H1 (cell line): ENCODE data around the gene SNX25. TPM values are rescaled to one million over a fixed set of nuclear protein-coding genes. Genes with fewer than 3 reads are reported as not detected.

Experiments used
- CTCF ChIA-PET: fragments of 300-600 bp; sonication (Branson Sonifier 250); formaldehyde crosslinking; loops from one replicate; lab custom pipeline; 2021; ENCODE audit not compliant: partially characterized antibody; lab: Charles Lee
- POLR2A ChIA-PET: fragments of 300-600 bp; sonication (Branson Sonifier 250); formaldehyde crosslinking; loops from one replicate; lab custom pipeline; 2021; ENCODE audit warnings: inconsistent platforms; ENCODE audit not compliant: partially characterized antibody; lab: Charles Lee
- DNase-seq, 2 experiments: peaks; one replicate each; pipeline versions ENCODE4 v3.0.0 to v3.0.0-alpha.2; 2010 to 2022; ENCODE audit warnings: low spot score in 2 of 2, low read depth in 1 of 2, mixed read lengths in 1 of 2
- FAIRE-seq: peaks from 2 replicates; lab custom pipeline; 2011; peaks lifted over from hg19 to GRCh38; lab: Jason Lieb, UNC
- H2AFZ ChIP-seq: 2 replicates; pipeline ENCODE4 v1.8.1; 2012; ENCODE audit warnings: low read length, inconsistent platforms
- H2AK5ac ChIP-seq: 2 replicates; pipeline ENCODE4 v1.6.1; 2013; ENCODE audit warnings: low read depth, low read length
- H2BK120ac ChIP-seq: replicated peaks from 2 replicates; pipeline ENCODE3; 2013; ENCODE audit warnings: low read depth, low read length, inconsistent platforms
- H2BK12ac ChIP-seq: 2 replicates; pipeline ENCODE4 v1.6.1; 2013; ENCODE audit warnings: low read depth, low read length
- H2BK15ac ChIP-seq: 2 replicates; pipeline ENCODE4 v1.6.1; 2013; ENCODE audit warnings: low read length
- H2BK20ac ChIP-seq: 2 replicates; pipeline ENCODE4 v1.6.1; 2013; ENCODE audit warnings: low read length
- H2BK5ac ChIP-seq: 2 replicates; pipeline ENCODE4 v1.6.1; 2013; ENCODE audit warnings: low read depth, low read length
- H3K14ac ChIP-seq: 2 replicates; pipeline ENCODE4 v1.6.1; 2013; ENCODE audit warnings: inconsistent platforms; ENCODE audit not compliant: insufficient read length
- H3K18ac ChIP-seq: 2 replicates; pipeline ENCODE4 v1.6.1; 2013; ENCODE audit warnings: low read length; ENCODE audit errors: extremely low read depth
- H3K23ac ChIP-seq: 2 replicates; pipeline ENCODE4 v1.6.1; 2013; ENCODE audit warnings: inconsistent platforms; ENCODE audit not compliant: insufficient read length
- H3K23me2 ChIP-seq: 2 replicates; pipeline ENCODE4 v1.6.1; 2013; ENCODE audit warnings: low read depth, low read length
- H3K27ac ChIP-seq: 2 replicates; pipeline ENCODE4 v1.6.1; 2011; ENCODE audit warnings: low read depth, low read length, inconsistent platforms
- H3K27me3 ChIP-seq, 4 experiments: replicated peaks in 1 of 4; 1 replicate in 1 of 4; 2 replicates in 3 of 4; pipeline versions ENCODE4 v1.6.1 to v1.8.1; 2011 to 2013; ENCODE audit warnings: low read length in 3 of 4, mild to moderate bottlenecking in 3 of 4, inconsistent platforms in 2 of 4, mixed read lengths in 2 of 4, moderate library complexity in 1 of 4; ENCODE audit not compliant: control insufficient read depth in 3 of 4, insufficient read depth in 3 of 4; ENCODE audit errors: extremely low read depth in 1 of 4
- H3K36me3 ChIP-seq, 4 experiments: 2 replicates each; pipeline versions ENCODE4 v1.6.1 to v1.8.1; 2011 to 2013; ENCODE audit warnings: mild to moderate bottlenecking in 4 of 4, low read length in 3 of 4, moderate library complexity in 2 of 4, control low read depth in 1 of 4, inconsistent platforms in 1 of 4; ENCODE audit not compliant: insufficient read depth in 4 of 4, control insufficient read depth in 2 of 4
- H3K4ac ChIP-seq: replicated peaks from 2 replicates; pipeline ENCODE3; 2013; ENCODE audit warnings: low read length, low read depth, mixed read lengths, inconsistent platforms; ENCODE audit not compliant: insufficient read length
- H3K4me1 ChIP-seq, 4 experiments: replicated peaks in 1 of 4; 1 replicate in 1 of 4; 2 replicates in 3 of 4; pipeline versions ENCODE4 v1.6.1 to v1.8.1; 2011 to 2013; ENCODE audit warnings: low read length in 3 of 4, inconsistent platforms in 2 of 4, mixed read lengths in 1 of 4; ENCODE audit not compliant: insufficient read depth in 4 of 4, control insufficient read depth in 3 of 4
- H3K4me2 ChIP-seq, 2 experiments: 2 replicates each; pipeline versions ENCODE4 v1.6.1 to v1.8.1; 2011 to 2013; ENCODE audit warnings: low read depth in 2 of 2, low read length in 2 of 2, control low read depth in 1 of 2, inconsistent platforms in 1 of 2, mild to moderate bottlenecking in 1 of 2; ENCODE audit not compliant: insufficient read depth in 1 of 2
- H3K4me3 ChIP-seq, 4 experiments: fragments of 200-600, 300-600 bp in 1 of 4; sonication (generic), shearing (Covaris generic), sonication (Bioruptor Twin) in 1 of 4; 2 replicates each; pipeline versions ENCODE4 v1.5.1 to v1.8.1; 2011 to 2016; ENCODE audit warnings: low read length in 4 of 4, low read depth in 3 of 4, control low read depth in 2 of 4, inconsistent platforms in 2 of 4, mild to moderate bottlenecking in 2 of 4, mixed read lengths in 1 of 4, moderate library complexity in 1 of 4; ENCODE audit not compliant: insufficient read depth in 2 of 4; ENCODE audit errors: extremely low read depth in 1 of 4
- H3K56ac ChIP-seq: replicated peaks from 2 replicates; pipeline ENCODE3; 2013; ENCODE audit warnings: low read depth, mild to moderate bottlenecking, mixed read lengths, low read length, inconsistent platforms; ENCODE audit not compliant: insufficient read length
- H3K79me1 ChIP-seq: 2 replicates; pipeline ENCODE4 v1.6.1; 2013; ENCODE audit warnings: low read depth, low read length, control low read depth
- H3K79me2 ChIP-seq, 2 experiments: 2 replicates each; pipeline versions ENCODE4 v1.6.1 to v1.8.1; 2012 to 2013; ENCODE audit warnings: low read length in 2 of 2, mild to moderate bottlenecking in 2 of 2, inconsistent platforms in 1 of 2; ENCODE audit not compliant: insufficient read depth in 2 of 2, control insufficient read depth in 1 of 2
- H3K9ac ChIP-seq, 4 experiments: replicated peaks in 1 of 4; 1 replicate in 1 of 4; 2 replicates in 3 of 4; pipeline versions ENCODE4 v1.6.1 to v1.8.1; 2011 to 2013; ENCODE audit warnings: low read depth in 3 of 4, low read length in 3 of 4, control low read depth in 2 of 4, mild to moderate bottlenecking in 2 of 4, moderate library complexity in 2 of 4, inconsistent platforms in 1 of 4; ENCODE audit errors: extremely low read depth in 1 of 4
- H3K9me3 ChIP-seq, 2 experiments: 2 replicates each; pipeline versions ENCODE4 v1.6.1 to v1.8.1; 2012 to 2013; ENCODE audit warnings: mild to moderate bottlenecking in 2 of 2, moderate library complexity in 2 of 2, control low read depth in 1 of 2, inconsistent platforms in 1 of 2, low read depth in 1 of 2, low read length in 1 of 2, mixed read lengths in 1 of 2; ENCODE audit not compliant: insufficient read depth in 2 of 2
- H4K20me1 ChIP-seq, 2 experiments: replicated peaks in 1 of 2; 2 replicates each; pipeline versions ENCODE3 to v1.8.1; 2011 to 2013; ENCODE audit warnings: inconsistent platforms in 2 of 2, low read length in 2 of 2, mild to moderate bottlenecking in 1 of 2; ENCODE audit not compliant: insufficient read depth in 2 of 2, control insufficient read depth in 1 of 2
- H4K5ac ChIP-seq: 2 replicates; pipeline ENCODE4 v1.6.1; 2013; ENCODE audit warnings: low read length, low read depth, mixed read lengths, inconsistent platforms; ENCODE audit not compliant: insufficient read length
- H4K8ac ChIP-seq: 2 replicates; pipeline ENCODE4 v1.8.0; 2013; ENCODE audit warnings: mild to moderate bottlenecking, moderate library complexity, low read length, inconsistent platforms; ENCODE audit not compliant: insufficient read depth; ENCODE audit errors: extremely low read depth
- H4K91ac ChIP-seq: replicated peaks from 2 replicates; pipeline ENCODE3; 2013; ENCODE audit warnings: low read length, mixed read lengths, inconsistent platforms; ENCODE audit not compliant: insufficient read length
- polyA plus RNA-seq, 7 experiments: library from polyadenylated mRNA; depleted of rRNA in 3 of 7; stranded (reverse) in 5 of 7; unstranded in 2 of 7; fragments of >200 nt in 5 of 7; fragments of 200-250 nt in 2 of 7; gene quantifications; 1 replicate in 5 of 7; 2 replicates in 1 of 7; 4 replicates in 1 of 7; pipeline versions ENCODE4 v1.2.1 to v1.2.3, GENCODE V29; 2011 to 2013; ENCODE audit warnings: missing spikeins in 2 of 7, mixed read lengths in 2 of 7
- total RNA-seq: library from RNA; stranded (reverse); fragmentation: NEBNext Ultra II Directional; extraction: Animal tissue kit (Norgen Biotek cat#: 25700); gene quantifications from 2 replicates; pipeline ENCODE4 v1.2.1, GENCODE V29; 2021
- TF ChIP-seq, protein P1 (sequence below): fragments of 300-600 bp; sonication (generic); IDR thresholded peaks from 2 replicates; pipeline ENCODE4 v1.7.1; 2012; ENCODE audit warnings: low read length, moderate library complexity, mild to moderate bottlenecking, inconsistent platforms; ENCODE audit not compliant: insufficient replicate concordance

The SNX25 gene
- total and polyA plus RNA-seq, 2 of the 8 experiments (the other 6 are each of a cell fraction or from before 2014, with no cell fraction given), result 5.4 to 19.9 TPM

DNA sequence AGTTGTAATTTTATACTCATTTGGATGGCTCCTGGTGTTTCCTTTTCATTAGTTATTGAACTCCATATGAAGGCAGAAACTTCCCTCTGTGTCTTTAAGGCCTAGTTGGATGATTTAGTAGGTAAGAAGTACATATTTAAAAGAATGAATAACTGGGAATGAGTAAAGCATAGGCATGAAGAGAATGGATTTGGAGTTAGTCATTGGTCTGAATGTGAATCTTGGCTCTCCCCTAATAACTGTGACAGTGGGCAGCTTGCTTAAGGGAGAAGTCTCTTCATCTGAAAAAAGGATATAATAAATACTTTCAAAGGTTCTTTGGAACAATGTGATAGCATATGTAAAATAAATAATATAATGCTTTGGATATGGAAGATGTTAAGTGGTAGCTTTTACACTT, 13.2 kb downstream of the SNX25 start:
- H3K4ac ChIP-seq, result no peak overlapping the region
- CTCF ChIA-PET, result no interaction called here
- H2AK5ac ChIP-seq, result no peak overlapping the region
- FAIRE-seq (no peak), DNase-seq (no peak)
- H3K4me1 ChIP-seq, result peaks cover 0 to 3% (median 1%) of the 10 kb centered on the region in 4 experiments; a peak in 4 of 7 replicates
- no peak overlapping the region for H4K91ac ChIP-seq
- no peak overlapping the region for H4K5ac ChIP-seq
- H3K9ac ChIP-seq, result no peak overlapping the region
- H3K23ac ChIP-seq, result no peak overlapping the region
- H3K79me1 ChIP-seq, result peaks cover 5% of the 10 kb centered on the region
- no peak overlapping the region for H2AFZ ChIP-seq
- POLR2A ChIA-PET, result no interaction called here
- H2BK15ac ChIP-seq, result no peak overlapping the region
- H2BK120ac ChIP-seq, result no peak overlapping the region
- no peak overlapping the region for H3K14ac ChIP-seq
- no peak overlapping the region for H2BK20ac ChIP-seq
- no peaks in the 10 kb centered on the region for H3K9me3 ChIP-seq
- H2BK5ac ChIP-seq, result no peak overlapping the region
- H4K20me1 ChIP-seq, result peaks cover 5 to 7% of the 10 kb centered on the region in 2 experiments
- no peak overlapping the region for H2BK12ac ChIP-seq
- H3K18ac ChIP-seq, result no peak overlapping the region
- H3K79me2 ChIP-seq, result peaks cover 2 to 44% of the 10 kb centered on the region in 2 experiments; a peak in 3 of 4 replicates
- H3K27ac ChIP-seq, result no peak overlapping the region
- no peak overlapping the region for H3K56ac ChIP-seq
- no peak overlapping the region for H4K8ac ChIP-seq
- H3K27me3 ChIP-seq, result no peaks in the 10 kb centered on the region
- no peaks in the 10 kb centered on the region for H3K36me3 ChIP-seq
- H3K4me2 ChIP-seq, result no peak overlapping the region
- no peaks in the 10 kb centered on the region for H3K23me2 ChIP-seq
- no peak overlapping the region for H3K4me3 ChIP-seq
- TF ChIP-seq, protein P1, sequence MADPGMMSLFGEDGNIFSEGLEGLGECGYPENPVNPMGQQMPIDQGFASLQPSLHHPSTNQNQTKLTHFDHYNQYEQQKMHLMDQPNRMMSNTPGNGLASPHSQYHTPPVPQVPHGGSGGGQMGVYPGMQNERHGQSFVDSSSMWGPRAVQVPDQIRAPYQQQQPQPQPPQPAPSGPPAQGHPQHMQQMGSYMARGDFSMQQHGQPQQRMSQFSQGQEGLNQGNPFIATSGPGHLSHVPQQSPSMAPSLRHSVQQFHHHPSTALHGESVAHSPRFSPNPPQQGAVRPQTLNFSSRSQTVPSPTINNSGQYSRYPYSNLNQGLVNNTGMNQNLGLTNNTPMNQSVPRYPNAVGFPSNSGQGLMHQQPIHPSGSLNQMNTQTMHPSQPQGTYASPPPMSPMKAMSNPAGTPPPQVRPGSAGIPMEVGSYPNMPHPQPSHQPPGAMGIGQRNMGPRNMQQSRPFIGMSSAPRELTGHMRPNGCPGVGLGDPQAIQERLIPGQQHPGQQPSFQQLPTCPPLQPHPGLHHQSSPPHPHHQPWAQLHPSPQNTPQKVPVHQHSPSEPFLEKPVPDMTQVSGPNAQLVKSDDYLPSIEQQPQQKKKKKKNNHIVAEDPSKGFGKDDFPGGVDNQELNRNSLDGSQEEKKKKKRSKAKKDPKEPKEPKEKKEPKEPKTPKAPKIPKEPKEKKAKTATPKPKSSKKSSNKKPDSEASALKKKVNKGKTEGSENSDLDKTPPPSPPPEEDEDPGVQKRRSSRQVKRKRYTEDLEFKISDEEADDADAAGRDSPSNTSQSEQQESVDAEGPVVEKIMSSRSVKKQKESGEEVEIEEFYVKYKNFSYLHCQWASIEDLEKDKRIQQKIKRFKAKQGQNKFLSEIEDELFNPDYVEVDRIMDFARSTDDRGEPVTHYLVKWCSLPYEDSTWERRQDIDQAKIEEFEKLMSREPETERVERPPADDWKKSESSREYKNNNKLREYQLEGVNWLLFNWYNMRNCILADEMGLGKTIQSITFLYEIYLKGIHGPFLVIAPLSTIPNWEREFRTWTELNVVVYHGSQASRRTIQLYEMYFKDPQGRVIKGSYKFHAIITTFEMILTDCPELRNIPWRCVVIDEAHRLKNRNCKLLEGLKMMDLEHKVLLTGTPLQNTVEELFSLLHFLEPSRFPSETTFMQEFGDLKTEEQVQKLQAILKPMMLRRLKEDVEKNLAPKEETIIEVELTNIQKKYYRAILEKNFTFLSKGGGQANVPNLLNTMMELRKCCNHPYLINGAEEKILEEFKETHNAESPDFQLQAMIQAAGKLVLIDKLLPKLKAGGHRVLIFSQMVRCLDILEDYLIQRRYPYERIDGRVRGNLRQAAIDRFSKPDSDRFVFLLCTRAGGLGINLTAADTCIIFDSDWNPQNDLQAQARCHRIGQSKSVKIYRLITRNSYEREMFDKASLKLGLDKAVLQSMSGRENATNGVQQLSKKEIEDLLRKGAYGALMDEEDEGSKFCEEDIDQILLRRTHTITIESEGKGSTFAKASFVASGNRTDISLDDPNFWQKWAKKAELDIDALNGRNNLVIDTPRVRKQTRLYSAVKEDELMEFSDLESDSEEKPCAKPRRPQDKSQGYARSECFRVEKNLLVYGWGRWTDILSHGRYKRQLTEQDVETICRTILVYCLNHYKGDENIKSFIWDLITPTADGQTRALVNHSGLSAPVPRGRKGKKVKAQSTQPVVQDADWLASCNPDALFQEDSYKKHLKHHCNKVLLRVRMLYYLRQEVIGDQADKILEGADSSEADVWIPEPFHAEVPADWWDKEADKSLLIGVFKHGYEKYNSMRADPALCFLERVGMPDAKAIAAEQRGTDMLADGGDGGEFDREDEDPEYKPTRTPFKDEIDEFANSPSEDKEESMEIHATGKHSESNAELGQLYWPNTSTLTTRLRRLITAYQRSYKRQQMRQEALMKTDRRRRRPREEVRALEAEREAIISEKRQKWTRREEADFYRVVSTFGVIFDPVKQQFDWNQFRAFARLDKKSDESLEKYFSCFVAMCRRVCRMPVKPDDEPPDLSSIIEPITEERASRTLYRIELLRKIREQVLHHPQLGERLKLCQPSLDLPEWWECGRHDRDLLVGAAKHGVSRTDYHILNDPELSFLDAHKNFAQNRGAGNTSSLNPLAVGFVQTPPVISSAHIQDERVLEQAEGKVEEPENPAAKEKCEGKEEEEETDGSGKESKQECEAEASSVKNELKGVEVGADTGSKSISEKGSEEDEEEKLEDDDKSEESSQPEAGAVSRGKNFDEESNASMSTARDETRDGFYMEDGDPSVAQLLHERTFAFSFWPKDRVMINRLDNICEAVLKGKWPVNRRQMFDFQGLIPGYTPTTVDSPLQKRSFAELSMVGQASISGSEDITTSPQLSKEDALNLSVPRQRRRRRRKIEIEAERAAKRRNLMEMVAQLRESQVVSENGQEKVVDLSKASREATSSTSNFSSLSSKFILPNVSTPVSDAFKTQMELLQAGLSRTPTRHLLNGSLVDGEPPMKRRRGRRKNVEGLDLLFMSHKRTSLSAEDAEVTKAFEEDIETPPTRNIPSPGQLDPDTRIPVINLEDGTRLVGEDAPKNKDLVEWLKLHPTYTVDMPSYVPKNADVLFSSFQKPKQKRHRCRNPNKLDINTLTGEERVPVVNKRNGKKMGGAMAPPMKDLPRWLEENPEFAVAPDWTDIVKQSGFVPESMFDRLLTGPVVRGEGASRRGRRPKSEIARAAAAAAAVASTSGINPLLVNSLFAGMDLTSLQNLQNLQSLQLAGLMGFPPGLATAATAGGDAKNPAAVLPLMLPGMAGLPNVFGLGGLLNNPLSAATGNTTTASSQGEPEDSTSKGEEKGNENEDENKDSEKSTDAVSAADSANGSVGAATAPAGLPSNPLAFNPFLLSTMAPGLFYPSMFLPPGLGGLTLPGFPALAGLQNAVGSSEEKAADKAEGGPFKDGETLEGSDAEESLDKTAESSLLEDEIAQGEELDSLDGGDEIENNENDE, result no peak
